Stimulated activated CD4-positive, alpha-beta T cell treated with anti-CD3 and anti-CD28 coated beads, Interleukin-12 subunit alpha, Interleukin-12 subunit beta, amount 100 ng/mL, for 4 hours (primary cell): ENCODE results near the gene SP5.
"Not testable (repeated sequence)": the region's sequence is repeated elsewhere in the genome, so short reads cannot be mapped to it uniquely, and the experiment has no call there.

Experiments used
- DNase-seq: peaks from one replicate; pipeline ENCODE4 v3.0.0-alpha.2; 2020

The SP5 gene

DNA sequence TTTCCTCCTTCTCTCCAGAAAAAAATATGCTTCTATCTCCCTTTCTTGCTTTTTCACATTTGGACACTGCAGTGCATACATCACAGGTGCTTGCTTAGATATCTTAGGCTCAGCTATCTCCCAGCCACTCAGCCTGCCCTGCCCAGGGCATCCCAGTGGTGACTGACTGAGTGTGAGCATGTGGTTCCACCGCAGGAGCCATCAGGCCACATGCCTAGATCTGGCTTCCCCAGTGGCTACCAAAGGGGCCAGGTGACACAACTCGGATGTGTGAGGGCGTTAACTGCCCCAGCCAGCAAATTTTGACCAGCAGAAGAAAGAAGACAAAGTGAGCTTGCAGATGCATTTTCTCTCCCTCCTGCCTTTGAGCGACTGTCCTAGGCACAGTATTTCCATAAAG lies 25.5 kb downstream of the SP5 start:
- no peak for DNase-seq

DNA sequence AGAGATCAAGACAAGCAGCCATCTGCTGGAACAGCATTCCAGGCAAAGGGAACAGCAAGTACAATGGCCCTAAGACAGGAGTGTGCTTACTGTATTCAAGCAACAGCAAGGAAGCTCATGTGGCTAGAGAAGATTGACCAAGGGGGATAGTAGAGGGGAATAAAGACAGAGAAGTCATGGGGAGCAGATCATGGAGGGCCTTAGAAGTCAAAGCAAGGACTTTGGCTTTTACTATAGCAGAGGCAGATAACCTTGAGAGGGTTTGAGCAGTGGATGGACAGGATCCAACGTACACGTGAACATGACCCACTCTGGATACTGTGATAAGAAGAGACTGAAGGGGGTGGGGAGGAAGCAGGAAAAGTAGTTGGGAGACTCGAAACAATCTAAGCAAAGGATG lies 26.9 kb downstream of the SP5 start:
- no peak for DNase-seq

DNA sequence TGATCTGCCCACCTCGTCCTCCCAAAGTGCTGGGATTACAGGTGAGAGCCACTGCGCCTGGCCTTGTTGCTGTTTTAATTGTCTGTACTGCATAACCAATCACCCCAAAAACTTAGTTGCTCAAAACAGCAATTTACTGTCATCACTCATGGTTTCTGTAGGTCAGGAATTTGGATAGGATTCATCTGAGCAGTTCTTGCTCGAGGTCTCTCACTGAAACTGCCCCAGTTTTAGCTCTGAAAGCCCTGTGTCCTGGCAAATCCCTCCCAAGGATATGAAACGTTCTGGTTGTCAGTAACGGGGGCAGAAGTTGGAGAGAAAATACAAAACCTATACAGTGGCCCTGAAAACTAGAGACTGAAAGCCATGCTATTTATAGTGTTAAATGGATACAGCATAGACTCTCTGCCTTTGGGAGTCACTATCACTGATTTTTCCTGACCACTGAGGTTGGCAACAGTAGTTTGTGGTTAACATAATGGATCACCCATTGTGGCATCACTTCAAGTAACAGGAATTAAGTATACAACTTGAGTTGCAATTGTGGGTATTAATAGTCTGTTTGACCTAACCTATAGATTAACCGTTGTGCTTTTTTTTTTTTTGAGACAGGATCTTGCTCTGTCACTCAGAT lies 27.9 kb downstream of the SP5 start:
- no peak for DNase-seq

DNA sequence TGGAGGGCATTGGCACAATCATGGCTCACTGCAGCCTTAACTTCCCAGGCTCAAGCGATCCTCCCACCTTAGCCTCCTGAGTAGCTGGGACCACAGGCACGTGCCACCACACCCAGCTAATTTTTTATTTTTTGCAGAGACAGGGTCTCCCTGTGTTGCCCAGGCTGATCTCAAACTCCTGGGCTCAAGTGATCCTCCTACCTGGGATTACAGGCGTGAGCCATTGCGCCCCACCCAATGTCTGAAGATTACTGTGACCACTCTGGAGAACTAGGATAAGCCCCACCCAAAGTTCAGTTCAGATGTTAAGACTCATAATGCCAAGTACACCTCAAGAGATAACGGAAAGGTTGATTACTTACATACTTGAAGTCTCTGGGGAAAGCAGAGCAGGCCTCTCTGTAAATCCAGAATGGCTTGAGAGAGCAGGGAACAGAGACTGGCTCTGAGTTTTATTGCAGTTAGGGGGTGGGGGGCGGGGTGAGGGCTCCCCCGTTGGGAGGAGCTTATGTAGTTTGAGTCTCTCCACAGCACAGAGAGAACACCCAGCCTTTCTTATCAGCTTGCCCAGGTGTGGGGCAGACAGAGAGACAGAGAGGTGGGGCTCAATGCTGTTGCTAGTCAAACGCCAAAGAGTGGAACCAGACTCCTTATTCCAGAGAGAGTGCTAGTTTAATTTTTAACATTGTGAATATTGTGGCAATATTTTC lies 28.5 kb downstream of the SP5 start:
- no peak for DNase-seq

DNA sequence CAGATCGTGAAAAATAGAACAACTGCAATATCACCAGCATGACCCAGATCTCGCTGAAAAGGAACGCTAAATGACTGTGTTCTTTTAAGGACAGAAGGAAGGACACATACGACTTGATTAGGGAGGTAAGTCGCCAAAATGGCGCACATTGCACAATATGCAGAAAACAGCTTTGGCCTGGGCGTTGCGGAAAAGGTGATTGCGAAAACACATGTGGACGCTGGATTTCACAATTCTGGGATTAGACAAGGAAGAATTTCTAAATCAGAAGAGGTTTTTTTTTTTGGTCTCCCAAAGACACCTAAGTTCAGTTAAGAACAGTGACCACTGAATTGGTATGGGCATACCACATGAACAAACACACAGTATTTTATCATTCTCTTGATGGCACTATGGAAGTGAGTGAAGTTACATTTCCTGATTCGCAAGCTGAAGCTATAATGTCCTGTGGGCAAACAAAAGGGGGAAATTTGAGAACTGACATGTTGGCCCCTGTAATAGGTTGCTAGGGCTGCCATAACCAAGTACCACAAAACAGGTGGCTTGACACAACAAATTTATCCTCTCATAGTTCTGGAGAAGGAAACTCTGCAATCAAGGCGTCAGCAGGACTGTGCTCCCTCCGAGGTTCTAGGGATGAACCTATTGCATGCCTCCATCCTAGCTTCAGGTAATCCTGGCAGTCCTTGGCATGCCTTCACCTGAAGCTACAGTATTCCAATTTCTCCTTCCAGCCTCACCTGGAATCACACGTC lies 29.3 kb downstream of the SP5 start:
- DNase-seq: no peak

DNA sequence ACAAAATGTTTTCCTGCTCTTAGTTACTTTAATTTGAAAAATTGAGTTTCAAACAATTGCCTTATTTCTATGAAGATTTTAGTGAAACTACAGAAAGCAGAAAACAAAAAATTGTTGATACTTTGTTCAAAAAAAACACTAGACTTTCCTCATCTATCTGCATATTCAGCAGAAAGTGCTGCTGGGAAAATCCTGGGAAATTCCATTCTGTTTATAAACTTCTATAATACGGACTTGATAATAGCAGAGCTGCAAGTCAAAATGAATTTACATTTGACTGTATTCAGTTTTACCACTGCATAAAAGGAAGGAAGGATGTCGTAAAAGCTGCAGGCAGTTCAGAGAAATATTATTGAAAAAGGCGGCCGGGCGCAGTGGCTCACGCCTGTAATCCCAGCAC lies 30.2 kb downstream of the SP5 start:
- no peak for DNase-seq

DNA sequence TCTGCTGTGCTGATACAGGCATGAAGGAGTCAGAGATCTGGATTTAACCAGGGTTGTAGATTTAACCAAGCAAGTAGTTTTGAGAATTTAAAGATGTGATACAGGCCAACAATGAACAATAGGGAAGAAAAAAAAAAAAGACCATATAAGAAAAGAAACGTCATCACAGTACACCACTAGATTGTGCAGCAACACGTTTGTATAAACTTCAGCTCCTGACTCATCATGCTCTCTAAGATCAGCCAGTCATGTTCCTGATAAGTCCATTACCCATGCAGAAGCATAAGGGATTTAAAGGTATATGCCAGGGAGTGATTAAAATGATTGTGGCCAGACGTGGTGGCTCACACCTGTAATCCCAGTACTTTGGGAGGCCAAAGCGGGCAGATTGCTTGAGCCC lies 32.8 kb downstream of the SP5 start:
- no peak for DNase-seq

DNA sequence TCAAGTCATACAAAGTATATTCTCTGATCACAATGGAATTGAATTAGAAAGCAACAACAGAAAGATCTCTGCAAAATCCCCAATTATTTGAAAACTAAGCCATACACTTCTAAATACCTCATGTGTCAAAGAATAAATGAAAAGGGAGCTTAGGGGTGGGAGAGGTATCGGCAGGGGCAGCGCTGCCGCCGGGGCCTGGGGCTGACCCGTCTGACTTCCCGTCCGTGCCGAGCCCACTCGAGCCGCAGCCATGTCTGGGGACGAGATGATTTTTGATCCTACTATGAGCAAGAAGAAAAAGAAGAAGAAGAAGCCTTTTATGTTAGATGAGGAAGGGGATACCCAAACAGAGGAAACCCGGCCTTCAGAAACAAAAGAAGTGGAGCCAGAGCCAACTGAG lies 36.4 kb downstream of the SP5 start:
- not testable (repeated sequence) for DNase-seq

DNA sequence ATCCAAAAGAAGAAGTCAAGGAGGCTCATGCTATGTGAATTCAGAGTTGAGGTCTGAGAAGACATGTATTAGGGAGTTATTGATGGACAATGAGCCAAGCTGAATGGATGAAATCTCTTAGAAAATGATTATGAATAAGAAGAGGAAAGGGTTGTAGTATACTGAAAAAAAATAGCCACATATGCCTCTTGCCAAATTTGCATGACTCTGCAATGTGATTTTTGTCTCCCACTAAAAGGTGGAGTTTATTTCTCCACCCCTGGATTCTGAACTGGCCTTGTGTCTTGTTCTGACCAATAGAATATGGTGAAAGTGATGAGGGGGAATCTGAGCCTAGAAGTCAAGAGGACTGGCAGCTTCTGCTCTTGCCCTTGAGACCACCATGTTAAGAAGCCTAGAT lies 46.4 kb downstream of the SP5 start:
- no peak for DNase-seq

DNA sequence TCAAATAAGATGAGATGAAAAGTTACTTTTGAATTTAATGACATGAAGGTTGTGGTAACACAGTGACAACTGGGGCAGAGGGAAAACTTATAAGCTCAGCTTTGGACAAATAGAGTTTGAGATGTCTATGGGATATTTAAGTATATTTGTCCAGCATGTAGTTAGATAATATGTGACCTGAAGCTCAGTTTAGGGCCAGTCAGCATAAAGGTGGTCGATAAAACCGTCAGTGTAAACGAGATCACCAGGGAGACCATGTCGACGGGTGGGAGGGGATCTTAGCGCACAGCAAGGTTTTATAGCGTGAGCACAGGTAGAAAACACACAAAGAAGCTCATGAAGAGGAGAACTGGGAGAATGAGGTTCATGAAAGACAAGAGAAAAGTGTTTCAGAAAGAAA lies 47.6 kb downstream of the SP5 start:
- no peak for DNase-seq

DNA sequence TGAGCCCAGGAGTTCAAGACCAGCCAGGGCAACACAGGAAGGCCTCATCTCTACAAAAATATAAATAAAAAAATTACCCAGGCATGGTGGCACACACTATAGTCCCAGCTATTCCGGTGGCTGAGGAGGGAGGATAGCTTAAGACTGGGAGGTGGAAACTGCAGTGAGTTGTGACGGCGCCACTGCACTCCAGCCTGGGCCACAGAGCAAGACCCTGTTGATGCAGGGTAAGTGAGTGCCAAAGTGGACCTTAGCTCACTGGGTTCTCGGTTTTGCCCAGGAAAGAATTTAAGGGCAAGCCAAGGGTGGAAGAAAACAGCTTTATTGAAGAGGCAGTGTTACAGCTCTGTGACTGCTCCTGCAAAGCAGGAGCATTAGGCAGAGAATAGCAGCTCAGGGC lies 48.1 kb downstream of the SP5 start:
- DNase-seq: no peak

DNA sequence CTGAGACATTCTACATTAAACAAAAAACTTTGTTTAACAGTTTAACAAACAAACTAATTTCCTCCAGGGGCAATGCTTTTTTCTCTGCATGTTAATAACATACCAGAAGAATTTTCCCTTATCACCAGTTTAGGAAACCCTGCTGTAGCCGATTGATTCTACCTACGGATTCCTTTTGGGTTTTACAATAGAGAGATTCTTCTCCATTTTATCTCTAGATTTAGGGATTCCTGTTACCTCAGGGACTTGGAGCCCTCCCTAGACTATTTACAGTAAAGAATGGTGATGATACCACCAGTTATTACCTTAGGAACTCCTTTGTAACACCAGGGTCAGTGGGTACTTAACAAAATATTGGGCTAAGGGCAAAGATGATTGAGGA lies 49.7 kb downstream of the SP5 start:
- DNase-seq: no peak

DNA sequence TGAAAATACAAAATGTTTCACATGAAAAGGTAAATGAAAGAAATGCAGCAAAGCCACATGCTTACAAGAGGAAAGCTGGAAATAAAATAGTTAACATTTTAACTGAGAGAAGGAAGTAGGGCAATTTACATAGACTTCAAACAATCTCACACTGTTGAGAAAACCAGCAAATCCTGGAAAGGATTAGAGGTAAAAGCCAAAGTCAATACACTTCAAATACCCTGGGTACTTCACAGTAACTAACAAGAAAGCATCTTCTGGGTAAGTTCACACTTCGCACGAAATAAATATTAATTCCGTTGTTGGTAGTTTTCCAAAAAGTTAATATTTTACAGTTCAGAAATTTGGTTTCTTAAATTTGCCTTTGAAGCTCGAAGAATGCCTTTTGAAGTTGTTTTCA lies 51.6 kb downstream of the SP5 start:
- DNase-seq: no peak
